HG03521 (cell line): ENCODE results near the gene DARS1.

Experiments
- ATAC-seq: cut with Tn5 transposase; IDR thresholded peaks from one replicate; pipeline ENCODE4 v1.9.1; 2021; ENCODE audit warnings: mild to moderate bottlenecking, moderate library complexity; ENCODE audit not compliant: unreplicated experiment

Gene DARS1

DNA sequence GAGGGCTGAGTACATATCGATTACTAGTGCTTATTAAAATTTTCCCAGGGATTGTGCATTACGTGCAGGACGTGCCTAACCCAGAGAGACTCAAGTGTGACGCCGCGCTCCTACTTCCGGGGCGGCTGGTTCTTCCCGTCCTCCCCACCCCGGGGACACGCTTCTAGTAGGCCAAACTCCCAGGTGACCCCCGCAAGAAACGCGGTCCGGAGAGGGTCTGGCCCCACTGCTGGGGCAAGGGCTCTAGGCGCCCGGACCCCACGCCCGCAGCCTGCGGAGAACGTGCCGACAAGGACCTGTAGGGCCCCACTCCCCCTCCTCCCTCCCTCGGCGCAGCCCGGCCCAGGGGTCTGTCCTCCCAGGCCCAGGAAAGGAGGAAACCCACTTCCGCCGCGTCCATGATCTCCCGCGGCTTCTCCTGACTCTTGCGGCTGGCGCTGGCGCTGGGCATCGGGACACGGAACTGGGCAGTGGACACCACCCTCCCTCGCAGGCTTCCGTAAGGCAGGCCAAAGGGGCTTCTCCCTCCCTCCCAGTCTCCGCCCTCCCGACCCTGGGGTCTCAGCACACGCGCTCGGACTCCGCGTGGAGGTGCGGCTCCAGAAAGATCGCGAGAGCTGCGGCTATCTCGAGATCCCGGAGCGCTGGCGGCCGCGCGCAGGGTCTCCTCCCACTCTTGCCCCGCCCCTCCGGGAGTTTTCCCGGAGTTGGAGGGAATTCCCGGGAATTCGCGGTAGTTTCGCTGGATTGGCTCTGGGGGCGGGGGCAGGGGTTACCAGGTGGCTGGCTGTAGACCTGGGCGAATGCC is at the start of gene DARS1:
TSS of gene DARS1 (minus strand) at position 609 of the 808 bp plus-strand sequence. CDS start at position 451, 158 bp downstream.
- peak; percentile 89 for ATAC-seq

DNA sequence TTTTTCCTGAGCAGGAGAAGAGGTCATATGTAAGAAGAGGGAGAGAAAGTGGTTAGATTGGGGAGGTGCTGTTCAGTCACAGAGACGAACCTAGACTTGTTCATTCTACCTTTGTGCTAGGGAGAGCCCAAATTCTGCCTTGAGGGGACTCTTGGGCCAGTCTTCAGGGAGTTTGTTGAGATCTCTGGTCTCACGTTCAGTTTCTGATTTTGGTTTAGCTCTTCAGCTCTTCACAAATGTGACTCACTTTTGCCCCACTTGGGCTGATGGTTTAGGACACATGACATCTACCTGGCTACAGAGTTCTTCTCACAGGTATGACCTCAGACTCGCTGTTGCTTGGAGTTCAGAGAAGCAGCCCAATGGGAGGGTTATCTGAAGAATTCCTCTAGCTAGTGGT is 49.2 kb upstream of the DARS1 start:
- no peak for ATAC-seq

DNA sequence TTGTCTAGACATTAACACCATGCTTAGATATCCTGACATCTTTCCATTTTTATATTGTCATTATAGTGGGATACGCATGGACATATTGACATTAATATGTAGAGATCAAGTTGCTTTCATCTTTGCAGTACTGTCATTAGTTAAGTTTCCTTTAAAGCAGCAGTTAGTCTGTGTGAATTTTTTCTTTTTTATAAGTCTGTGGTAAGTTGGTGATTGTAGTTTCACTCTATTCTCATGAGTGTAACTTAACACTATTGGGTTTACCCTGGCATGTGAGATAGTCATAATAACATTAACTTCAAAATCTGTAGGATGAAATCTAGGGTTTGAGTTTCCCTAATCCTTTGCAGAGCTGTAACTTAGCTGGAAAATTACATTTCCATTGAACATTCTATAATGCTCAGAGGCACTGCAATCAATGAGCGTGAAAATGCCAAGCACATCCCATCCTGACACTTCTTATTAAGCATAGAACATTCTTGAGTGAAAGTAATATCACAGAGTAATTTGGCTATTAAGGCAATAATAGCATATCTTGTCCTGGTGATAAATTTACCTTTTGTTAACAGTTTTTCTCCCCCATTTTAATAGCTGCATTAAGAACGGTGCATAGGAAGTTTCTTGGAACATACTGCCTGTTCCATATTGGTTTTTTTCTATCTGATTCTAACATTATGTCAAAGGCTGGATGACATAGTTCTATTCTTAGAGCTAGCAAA is 47.5 kb upstream of the DARS1 start:
- no peak for ATAC-seq

DNA sequence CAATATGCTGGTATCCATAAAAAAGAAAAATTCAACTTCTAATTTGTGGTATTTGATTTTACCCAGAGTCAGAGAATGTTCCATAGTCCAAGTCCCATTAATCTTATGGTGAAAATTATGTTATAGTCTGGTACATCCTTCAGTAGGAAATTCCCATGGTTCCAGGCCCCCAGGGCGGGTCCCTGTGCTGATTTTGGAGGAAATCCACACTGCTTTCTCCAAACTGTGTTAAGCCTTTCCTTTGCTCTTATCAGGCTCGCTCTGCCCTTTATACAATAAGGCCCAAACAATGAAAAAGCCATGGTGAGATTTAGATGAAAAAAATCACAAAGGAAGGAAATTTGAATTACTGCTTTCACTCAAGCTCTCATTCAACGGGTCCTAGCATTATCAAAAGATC is 46.8 kb upstream of the DARS1 start:
- no peak for ATAC-seq

DNA sequence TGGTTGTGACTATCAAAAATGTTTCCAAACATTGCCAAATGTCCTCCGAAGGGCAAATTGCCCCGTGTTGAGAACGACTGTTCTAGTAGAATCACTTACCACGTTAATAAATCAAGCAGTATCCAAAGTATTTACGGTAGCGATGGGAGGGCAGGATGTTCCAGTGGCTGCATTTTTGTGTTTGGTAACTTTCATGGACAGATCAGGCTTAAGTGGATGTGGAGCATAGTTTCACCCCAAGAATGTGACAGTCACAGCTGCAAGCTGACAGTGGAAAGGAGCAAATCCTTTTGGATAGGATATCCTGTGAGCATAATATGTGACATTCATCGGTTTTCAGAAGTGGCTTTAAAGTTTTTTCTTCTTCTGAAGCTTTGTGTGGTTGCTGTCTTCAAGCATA is 46.3 kb upstream of the DARS1 start:
- ATAC-seq: no peak

DNA sequence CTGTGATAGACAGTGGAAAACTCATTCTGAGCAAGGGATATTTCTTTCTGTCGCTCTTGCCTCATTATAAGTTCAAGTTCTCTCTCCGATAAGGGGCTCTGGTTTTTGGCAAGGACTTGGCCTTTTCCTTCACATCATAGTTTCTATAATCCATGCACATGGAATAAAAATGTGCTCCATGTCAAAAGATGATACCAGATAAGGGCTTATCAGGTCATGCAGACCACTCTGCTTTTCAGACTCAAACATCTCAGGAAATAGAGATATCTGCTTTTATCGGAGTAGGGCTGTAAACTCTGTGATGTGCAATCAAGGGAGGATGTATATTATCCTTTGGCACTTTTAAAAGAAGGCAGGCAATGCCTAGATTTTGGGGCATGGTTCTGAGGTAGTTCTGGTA is 45.0 kb upstream of the DARS1 start:
- ATAC-seq: no peak

DNA sequence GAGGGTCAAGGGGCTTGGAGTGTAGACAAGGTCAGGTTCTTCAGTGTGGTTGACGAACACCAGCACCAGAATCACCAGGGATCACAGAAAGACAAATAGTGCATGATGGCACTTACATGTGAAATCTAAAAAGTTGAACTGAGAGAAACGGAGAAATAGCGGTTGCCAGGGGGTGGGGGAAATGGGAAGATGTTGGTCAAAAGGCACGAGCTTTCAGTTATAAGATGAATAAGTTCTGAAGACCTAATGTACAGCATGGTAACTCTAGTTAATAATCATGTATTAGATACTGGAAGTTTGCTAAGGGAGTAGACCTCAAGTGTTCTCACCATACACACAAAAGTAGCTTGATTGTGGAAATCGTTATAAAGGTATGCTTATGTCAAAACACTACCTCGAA is 43.7 kb upstream of the DARS1 start:
- ATAC-seq: peak; percentile 53

DNA sequence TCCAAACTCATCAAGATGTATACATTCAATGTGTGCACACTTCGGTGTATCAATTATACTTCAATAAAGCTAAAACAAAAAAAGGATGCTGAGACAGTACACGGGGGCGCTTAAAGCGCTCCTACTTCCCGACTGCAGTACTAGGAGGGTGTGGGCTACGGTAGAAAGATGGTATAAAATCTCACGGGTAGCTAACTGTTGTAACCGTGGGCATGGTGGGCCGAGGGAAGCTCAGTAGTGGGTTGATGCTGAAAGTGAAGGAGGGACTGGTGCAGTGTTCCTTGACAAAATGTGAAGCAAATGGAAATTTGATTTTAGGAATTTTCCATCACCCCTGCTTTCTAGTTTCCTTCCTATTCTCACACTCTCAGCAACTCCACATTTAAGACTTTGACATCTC is 42.6 kb upstream of the DARS1 start:
- no peak for ATAC-seq

DNA sequence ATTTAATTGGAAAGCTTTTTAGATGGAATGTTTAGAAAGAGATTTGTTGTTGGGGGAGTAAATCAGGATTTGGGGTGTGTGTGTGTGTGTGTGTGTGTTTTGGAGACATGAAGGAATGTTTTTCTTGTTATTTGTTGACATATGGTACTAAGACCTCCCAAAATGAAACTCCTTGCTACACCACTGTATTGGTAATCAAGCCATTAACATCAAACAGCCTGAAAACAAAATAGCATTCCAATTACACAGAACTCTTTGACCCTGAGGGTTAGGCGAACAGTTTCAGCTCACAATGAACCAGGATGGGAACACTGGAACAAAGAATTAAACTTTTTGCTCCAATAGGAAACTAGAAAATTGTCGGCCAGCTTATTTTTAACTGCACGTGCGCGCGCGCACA is 41.7 kb upstream of the DARS1 start:
- ATAC-seq: no peak

DNA sequence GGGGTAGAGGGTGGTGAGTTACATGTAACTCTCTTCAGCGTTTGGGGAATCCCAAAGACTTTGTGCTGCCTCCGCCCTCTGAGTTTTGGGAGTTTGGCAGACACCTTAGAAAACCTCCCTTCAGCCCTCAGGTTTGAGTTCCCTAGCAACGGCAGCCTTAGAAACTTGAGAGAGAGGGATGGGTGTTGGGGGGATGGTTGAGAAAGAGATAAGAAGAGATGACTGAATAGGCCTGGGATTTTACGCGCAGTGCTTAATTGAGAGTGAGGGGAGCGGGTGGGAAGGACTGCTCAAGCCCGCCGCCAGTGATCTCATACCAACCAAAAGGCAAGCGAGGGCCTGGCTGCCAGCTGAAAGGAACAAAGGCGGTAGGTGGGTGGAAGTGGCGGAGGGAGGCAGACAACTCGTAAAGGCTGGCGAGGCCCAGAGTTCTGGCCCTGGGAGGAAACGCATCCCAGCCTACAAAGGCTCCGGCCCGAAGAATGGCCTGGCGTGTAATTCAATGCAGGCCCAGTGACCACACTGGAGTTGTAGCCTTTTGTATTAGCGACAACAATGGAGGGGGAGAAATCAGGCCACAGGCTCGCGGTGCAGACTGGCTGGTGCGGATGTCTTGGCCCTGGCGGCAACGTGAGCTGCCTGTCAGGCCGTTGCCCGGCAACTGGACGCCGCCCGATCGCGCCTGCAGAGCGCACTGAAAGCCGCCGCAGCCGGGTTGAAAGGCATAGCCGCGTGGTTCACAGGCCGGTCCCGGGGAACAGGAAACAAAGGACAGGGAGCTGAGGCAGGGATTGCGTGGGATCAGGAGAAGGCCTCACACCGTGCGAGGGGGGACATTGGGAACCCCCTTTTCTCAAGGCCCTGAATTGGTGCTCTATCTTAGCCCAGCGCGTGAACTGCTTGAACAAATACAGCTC is 39.9 kb upstream of the DARS1 start:
- ATAC-seq: no peak

DNA sequence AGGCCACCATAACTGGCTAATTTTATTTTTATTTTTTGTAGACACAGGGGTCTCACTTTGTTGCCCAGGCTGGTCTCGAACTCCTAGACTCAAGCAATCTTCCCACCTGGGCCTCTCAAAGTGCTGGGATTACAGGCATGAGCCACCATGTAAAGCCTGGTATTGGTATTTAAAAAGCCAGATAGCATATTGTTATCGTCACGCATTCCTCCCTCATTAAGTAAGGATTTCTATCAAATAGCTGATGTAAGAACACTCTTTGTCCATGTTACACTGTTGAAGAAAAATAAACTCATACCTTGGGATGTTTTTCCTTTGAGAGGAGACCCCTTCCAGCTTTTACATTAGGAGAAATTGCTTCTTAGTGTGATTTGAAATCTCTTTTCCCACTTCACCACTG is 39.2 kb upstream of the DARS1 start:
- no peak for ATAC-seq

DNA sequence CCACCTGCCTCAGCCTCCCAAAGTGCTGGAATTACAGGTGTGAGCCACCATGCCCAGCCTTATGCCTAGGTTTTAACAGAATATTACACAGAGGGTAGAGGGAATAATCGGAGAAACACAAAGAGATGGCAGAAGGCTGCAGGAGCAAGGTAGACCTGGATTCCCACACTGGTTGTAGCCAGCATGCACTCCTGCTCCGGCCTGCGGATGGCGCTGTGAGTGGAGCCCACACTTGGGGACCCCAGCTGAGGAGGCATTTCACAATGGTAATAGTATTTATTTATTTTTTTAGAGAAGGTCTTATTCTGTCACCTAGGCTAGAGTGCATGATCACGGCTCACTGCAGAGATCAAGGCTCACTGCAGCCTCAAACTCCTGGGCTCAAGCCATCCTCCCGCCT is 38.8 kb upstream of the DARS1 start:
- no peak for ATAC-seq

DNA sequence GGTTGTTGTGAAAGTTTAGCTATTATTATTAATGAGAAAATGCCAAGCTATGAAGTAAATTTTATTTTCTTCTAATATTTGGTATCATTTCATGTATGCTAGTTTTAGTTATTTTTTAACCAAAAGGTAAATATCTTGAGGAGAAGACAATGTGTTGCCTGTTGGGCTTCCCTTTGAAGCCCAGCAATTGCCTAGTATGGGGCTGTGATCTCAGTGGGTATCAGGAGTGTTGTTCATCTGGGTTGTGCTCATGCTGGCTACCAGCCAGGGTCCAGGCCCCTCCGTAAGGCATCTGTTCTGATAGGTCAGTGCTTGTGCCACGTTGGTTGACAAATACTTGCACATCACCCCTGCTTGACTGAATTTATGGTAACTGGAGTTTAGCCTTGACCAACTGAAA is 38.0 kb upstream of the DARS1 start:
- ATAC-seq: no peak

DNA sequence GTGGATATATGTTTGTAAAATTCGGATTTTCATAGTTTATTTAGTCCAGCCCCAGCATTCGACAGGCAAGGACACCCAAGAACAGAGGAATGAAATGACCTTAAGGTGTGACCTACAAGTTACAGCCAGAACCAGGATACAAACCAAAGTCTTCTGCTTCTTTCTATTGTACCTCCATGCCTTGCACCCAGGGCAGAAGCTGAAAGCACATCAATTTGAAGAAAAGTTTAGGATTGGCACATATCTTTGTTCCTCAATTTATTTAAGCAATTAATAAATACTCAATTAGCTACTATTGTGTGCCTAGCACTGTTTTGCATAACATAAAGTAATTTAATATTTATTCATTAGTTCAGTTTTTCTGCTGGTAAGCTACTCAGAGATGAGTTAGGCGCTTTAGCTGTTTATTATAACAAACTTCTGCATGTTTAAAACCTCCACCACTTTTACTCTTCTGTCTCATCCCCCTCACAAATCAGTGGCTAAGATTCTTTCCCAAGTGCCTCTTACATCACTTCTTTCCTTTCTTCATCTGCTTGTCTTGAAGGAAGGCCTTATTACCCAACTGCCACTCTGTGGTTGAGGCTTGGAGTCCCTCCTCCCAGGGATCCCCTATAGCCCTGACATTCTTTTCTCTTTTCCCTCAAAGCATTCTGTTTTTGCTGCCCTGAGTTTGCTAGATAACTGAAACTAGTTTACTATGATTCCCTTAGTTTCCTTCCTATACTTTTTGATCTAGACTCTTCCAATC is 37.1 kb upstream of the DARS1 start:
- no peak for ATAC-seq

DNA sequence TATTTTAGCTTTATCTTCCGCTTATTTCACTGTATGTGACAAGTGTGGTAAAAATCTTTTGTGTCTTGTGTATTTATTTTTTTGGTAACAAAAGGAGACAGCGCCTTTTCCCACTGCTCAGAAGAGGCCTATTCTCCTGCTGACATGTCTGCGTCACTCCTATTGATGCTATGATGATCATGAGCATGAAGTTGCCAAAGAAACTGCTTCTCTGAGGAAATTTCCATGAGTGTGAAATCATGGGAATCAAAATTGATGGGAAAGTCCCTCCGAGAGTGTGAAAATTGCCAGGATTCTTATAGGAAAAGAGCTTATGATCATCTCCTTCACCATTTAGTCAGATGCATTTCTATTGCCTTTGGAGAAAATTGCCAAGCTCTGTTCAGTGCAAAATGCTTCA is 36.5 kb upstream of the DARS1 start:
- ATAC-seq: no peak

DNA sequence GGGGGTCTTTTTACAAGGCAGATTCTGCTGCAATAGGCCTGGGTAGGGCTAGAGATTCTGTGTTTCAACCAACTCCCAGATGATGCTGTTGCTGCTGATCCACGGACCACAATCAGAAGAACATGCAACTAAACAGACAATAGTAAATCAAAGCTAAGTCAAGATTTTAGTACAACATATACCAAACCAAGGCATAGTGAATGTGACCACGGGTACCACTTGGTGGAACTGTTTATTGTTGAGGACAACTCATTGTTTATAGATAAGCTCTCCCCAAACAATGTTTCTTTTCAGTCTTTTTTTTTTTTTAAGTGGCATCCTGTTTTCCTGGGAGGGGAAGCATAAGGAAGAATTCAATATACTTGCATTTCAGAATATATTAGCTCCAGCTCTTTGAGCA is 36.0 kb upstream of the DARS1 start:
- ATAC-seq: no peak

DNA sequence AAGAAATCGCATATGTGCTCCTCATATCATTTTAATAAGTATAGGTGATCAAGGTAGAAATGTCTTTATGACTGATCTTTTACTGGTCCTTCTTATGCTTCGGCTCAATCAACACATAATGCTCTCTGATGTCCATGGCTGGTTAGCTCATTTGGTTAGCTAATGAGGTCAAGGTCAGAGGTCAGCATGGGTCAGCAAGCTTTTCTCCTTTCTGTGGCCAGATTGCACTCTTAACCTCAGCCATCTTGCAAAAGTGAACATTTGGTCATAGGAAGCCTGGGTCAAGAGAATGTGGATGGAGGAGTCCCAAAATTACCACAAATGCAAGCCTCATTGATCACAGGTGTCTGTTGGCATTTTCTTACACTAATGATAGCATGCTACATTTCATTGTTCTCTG is 35.4 kb upstream of the DARS1 start:
- ATAC-seq: no peak

DNA sequence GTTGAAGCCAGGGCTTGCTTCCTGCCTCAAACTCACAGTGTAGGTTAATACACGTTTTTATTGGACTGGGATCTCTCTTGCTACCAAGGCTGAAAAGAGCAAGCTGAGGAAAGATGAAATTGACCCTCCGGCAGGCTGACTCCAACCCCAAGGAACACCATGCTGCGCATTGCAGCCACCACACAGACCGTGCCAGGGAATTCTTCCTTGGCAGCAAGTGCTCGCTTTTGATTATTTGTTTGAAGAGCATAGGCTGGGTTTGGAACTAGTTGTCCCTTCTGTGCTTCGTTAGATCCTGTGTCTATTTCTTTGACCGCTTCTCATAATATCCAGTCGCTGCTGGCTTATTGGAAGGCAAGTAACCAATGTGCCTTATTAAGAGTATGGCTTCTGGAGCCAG is 34.4 kb upstream of the DARS1 start:
- no peak for ATAC-seq

DNA sequence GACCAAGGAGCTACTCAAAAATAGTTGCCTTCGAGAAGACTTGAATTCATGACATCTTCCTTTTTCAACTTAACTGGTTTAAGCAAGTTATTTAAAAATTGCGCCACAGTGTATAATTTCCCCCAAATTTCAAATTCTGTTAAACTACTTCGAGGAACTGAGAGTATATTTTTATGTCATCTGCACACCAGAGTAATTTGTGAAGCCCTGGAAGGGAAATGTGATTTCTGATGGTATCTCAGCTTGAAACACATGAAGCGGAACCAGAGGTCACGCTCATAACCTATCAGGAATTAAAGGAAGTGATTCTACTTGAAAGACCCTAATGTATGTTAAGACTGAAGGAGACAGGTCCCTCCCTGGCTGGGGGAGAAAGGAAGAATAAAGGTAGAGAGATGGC is 33.9 kb upstream of the DARS1 start:
- ATAC-seq: no peak

DNA sequence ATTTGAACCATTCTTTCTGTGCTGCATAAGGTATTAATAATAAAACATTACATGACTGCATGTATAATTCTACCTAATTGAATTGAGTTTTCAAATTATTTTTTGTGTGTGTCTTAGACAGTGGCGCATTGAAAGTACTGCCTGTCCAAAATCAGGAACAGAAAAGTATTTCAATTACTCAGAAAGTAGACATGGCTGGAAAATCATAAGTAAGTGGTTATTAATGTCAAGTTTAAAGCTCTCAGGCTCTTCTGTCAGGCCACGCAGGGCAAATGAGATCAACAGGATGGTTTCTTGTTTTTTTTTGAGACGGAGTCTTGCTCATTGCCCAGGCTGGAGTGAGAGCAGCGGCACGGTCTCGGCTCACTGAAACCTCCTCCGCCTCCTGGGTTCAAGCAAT is 32.4 kb upstream of the DARS1 start:
- ATAC-seq: no peak

DNA sequence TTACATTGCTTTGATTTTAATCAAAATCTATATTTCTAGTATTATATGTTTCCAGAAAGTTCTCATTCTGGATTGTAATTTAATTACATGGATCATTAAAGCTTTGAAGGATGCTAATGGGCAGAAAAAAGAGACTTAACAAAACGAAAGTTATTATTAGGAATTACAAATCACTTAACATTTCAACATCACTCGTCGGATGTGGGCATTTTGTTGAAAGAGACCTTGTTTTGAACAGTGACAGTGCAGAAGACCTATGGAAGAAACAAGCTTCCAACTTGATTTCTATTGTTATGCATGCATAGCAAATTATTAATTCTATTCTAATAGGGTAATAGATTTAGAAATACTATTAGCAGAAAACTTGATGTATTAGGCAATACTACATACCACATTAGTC is 31.4 kb upstream of the DARS1 start:
- ATAC-seq: no peak
